ENCODE data around the gene ADISSP. TPM values are rescaled to one million over a fixed set of nuclear protein-coding genes. Genes with fewer than 3 reads are reported as not detected.

The ADISSP gene
- total RNA-seq, 2 donors from 2014 or later: 7.8 to 20.4 TPM

- no peak overlapping the region for H3K4me3 ChIP-seq
- H3K27ac ChIP-seq: no peak overlapping the region
- DNase-seq (ENCODE audit: low spot score) (no peak), ATAC-seq (ENCODE audit: insufficient number of reproducible peaks, low FRiP score, low read depth) (no peak)
- peak; percentile 27 for TF ChIP-seq CTCF (IDR thresholded peaks at IDR 0.05)
- H3K9me3 ChIP-seq: no peaks in the 10 kb centered on the region
- no peaks in the 10 kb centered on the region for H3K4me1 ChIP-seq (ENCODE audit: control insufficient read depth in 1 of 2, low read depth in 2 of 2)
- no peaks in the 10 kb centered on the region for H3K27me3 ChIP-seq (replicated peaks; ENCODE audit: insufficient read depth)
- no peaks in the 10 kb centered on the region for H3K36me3 ChIP-seq
Measured at GRCh38 chr20:3716195-3716834, 51.2 kb downstream of the ADISSP start.

- no peaks in the 10 kb centered on the region for H3K27me3 ChIP-seq (replicated peaks; ENCODE audit: insufficient read depth)
- no peak for TF ChIP-seq CTCF (IDR thresholded peaks at IDR 0.05)
- ATAC-seq (ENCODE audit: insufficient number of reproducible peaks, low FRiP score, low read depth) (no peak), DNase-seq (ENCODE audit: low spot score) (no peak)
- no peak overlapping the region for H3K4me3 ChIP-seq
- H3K27ac ChIP-seq: no peak overlapping the region
- no peaks in the 10 kb centered on the region for H3K9me3 ChIP-seq
- peaks cover 0 to 4% of the 10 kb centered on the region in 2 donors for H3K4me1 ChIP-seq (ENCODE audit: control insufficient read depth in 1 of 2, low read depth in 2 of 2)
- H3K36me3 ChIP-seq: no peaks in the 10 kb centered on the region
Measured at GRCh38 chr20:3714092-3714491, 53.5 kb downstream of the ADISSP start.

- Histone ChIP-seq H3K27me3 (replicated peaks; ENCODE audit: insufficient read depth) (no peaks in the 10 kb centered on the region), H3K4me1 (ENCODE audit: control insufficient read depth in 1 of 2, low read depth in 2 of 2) (peaks cover 3 to 4% of the 10 kb centered on the region in 2 donors), H3K4me3 (peak within 1 kb of the TSS; percentile 31), H3K9me3 (no peaks in the 10 kb centered on the region), H3K36me3 (no peaks in the 10 kb centered on the region), H3K27ac (no peak within 1 kb of the TSS)
- TF ChIP-seq CTCF (IDR thresholded peaks at IDR 0.05): no peak
- DNase-seq (ENCODE audit: low spot score): no peak
- no peak for ATAC-seq (ENCODE audit: insufficient number of reproducible peaks, low FRiP score, low read depth)
Measured at GRCh38 chr20:3712279-3712873, 55.2 kb downstream of the ADISSP start, which contains the start of gene SIGLEC1. Gene SIGLEC1, minus strand, starts transcription at chr20:3712600. Its CDS starts 5,472 bp downstream, at chr20:3707128.

GRCh38 chr20:3711484-3711941 is 56.0 kb downstream of the ADISSP start:
- no peak for ATAC-seq (ENCODE audit: insufficient number of reproducible peaks, low FRiP score, low read depth)

More at GRCh38 chr20:3711484-3711941, 56.0 kb downstream of the ADISSP start:
- Histone ChIP-seq H3K9me3 (no peaks in the 10 kb centered on the region), H3K27ac (no peak overlapping the region), H3K27me3 (replicated peaks; ENCODE audit: insufficient read depth) (no peaks in the 10 kb centered on the region), H3K4me3 (peak overlapping the region; percentile 31), H3K4me1 (ENCODE audit: control insufficient read depth in 1 of 2, low read depth in 2 of 2) (peaks cover 4 to 12% of the 10 kb centered on the region in 2 donors), H3K36me3 (no peaks in the 10 kb centered on the region)
- no peak for DNase-seq (ENCODE audit: low spot score)
- TF ChIP-seq CTCF (IDR thresholded peaks at IDR 0.05): no peak

All from thoracic aorta (tissue), 2 donors.